NT2/D1 (cell line): Measurements from ENCODE around the gene PAXX.

ENCODE experiments used
- DNase-seq: peaks from one replicate; pipeline ENCODE4 v3.0.0-alpha.2; 2011; ENCODE audit warnings: low read depth, low spot score
- H3K27me3 ChIP-seq: 2 replicates; pipeline ENCODE4 v1.6.0; 2011; ENCODE audit warnings: mild to moderate bottlenecking; ENCODE audit not compliant: insufficient read length, insufficient read depth
- H3K36me3 ChIP-seq: 2 replicates; pipeline ENCODE4 v1.6.1; 2011; ENCODE audit warnings: mild to moderate bottlenecking, low read length, mixed read lengths; ENCODE audit not compliant: insufficient read depth, insufficient read length
- H3K4me1 ChIP-seq: 2 replicates; pipeline ENCODE4 v1.5.1; 2011; ENCODE audit not compliant: insufficient read depth, insufficient read length
- H3K4me3 ChIP-seq: 2 replicates; pipeline ENCODE4 v1.5.1; 2011; ENCODE audit warnings: low read depth; ENCODE audit not compliant: insufficient read length
- H3K9ac ChIP-seq: 2 replicates; pipeline ENCODE4 v1.6.0; 2011; ENCODE audit warnings: low read depth; ENCODE audit not compliant: insufficient read length
- H3K9me3 ChIP-seq: 2 replicates; pipeline ENCODE4 v1.5.1; 2011; ENCODE audit warnings: mild to moderate bottlenecking, low read length; ENCODE audit not compliant: insufficient read depth
- SUZ12 ChIP-seq: IDR thresholded peaks from 2 replicates; pipeline ENCODE4 v1.6.1; 2011; ENCODE audit not compliant: insufficient read length, insufficient read depth; ENCODE audit errors: extremely low read depth
- YY1 ChIP-seq: IDR thresholded peaks from 2 replicates; pipeline ENCODE4 v1.6.1; 2011; ENCODE audit not compliant: insufficient read length, insufficient read depth
- ZNF274 ChIP-seq: IDR thresholded peaks from 2 replicates; pipeline ENCODE4 v1.6.1; 2011; ENCODE audit warnings: mild to moderate bottlenecking, low read depth, low read length

The PAXX gene

DNA sequence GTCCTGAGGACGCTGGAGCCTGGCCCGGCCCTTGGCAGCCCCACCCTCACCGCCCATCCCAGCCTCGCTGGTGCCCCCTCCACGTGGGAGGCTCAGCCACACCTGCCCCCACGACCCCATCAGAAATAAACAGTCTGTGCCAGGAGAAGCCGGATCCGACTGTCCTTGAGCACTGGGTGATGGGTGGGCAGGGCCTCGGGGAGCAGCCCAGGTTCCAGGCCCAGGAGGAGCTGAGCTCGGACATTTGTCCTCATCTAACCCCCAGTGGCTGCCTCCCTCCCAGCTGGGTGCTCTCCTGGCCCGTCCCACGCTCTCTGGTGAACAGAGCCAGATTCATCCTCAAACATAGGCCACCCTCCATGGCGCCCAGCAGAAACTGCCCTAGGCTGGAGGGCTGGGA is 19.5 kb upstream of the PAXX start:
- Histone ChIP-seq H3K9me3 (no peaks in the 10 kb centered on the region), H3K4me3 (no peak overlapping the region), H3K36me3 (no peaks in the 10 kb centered on the region), H3K9ac (peak overlapping the region; percentile 17), H3K27me3 (peaks cover 11% of the 10 kb centered on the region), H3K4me1 (peaks cover 36% of the 10 kb centered on the region)
- TF ChIP-seq YY1 (no peak), ZNF274 (no peak), SUZ12 (no peak)
- no peak for DNase-seq

DNA sequence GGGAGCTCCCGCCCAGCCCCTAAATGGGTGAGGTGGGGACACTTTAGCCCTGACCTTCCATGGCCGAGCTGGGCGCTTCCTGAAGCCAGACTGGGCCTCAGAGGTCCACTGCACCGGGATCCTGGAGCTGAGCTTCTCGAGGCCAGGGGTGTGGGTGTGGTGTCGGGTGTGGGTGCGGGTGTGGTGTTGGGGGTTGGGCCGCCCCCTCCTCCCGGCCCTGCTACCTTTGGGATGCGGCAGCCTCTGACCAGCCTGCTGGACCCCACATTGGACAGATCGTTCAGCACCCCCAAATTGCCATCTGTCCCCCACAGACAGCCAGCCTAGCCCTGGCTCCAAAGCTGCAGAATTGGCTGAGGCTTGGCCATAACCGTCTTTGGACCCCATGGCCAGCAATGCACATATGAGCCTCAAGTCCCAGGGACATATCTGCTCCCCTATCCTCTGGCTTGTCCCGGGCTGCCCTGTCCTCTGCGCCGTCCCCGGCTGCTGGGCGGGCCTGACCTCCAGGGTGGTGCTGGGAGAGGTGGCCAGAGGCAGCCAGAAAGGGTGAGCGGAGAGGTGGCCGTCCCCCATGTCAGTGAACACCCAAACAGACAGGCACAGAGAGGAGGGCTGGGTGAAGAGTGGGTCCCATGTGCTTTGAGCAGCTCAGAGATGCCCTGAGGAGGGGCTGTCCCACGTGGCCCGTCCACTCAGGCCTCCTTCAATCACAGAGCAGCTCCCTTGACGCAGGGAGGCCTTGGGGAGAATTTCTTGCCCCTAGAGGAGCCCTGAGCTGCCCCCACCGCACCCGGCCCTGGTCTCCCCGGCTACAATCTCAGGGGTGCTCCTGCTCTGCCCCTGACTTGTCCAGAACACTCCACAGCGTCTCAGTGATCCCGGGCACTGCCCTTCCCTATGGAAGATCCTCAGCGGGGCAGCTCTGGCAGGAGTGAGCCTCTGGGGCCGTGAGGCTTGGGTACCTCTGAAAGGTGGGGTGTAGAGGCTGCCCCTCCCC is 18.3 kb upstream of the PAXX start:
- no peak overlapping the region for H3K4me3 ChIP-seq
- no peak overlapping the region for H3K9ac ChIP-seq
- H3K9me3 ChIP-seq = no peaks in the 10 kb centered on the region
- TF ChIP-seq SUZ12 (no peak), YY1 (no peak), ZNF274 (no peak)
- H3K4me1 ChIP-seq = peaks cover 39% of the 10 kb centered on the region
- H3K36me3 ChIP-seq = no peaks in the 10 kb centered on the region
- no peak for DNase-seq
- peaks cover 12% of the 10 kb centered on the region for H3K27me3 ChIP-seq

DNA sequence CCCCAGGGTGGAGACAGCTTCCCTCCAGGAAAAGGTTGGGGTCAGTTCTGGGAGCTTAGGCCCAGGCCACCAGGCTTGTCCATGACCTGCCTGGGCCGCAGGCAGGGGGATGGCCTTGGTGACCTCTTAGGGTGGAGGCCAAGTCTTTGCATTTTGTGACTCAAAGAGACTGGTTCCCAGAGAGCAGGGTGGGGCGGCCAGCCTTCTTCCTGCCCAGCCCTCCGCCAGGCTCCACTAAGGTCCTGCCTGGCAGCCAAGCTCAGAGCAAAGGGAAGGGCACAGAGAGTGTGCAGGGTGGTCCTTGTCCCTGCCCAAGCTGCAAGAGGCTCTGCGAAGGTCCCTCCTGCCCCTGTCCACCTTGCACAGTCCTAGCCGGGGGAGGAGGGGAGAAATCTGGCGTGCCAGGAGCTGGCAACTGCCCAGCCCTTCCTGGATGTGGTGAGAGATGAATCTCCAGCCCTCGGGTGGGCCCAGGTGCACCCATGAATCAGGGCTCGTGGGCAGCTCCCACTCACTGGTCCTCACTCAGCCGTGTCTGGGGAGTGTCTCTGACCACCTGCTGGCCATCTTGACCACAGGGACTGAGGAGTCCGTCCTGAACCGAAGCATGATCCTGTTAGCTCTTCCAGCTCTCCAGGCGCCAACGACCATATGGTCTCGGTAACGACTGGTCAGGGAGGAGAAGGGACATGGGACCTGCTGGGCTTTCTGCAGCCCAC is 17.2 kb upstream of the PAXX start:
- no peak for DNase-seq
- Histone ChIP-seq H3K27me3 (peaks cover 12% of the 10 kb centered on the region), H3K9me3 (no peaks in the 10 kb centered on the region), H3K4me1 (peaks cover 44% of the 10 kb centered on the region), H3K4me3 (no peak overlapping the region), H3K36me3 (no peaks in the 10 kb centered on the region), H3K9ac (no peak overlapping the region)
- TF ChIP-seq YY1 (no peak), ZNF274 (no peak), SUZ12 (no peak)

DNA sequence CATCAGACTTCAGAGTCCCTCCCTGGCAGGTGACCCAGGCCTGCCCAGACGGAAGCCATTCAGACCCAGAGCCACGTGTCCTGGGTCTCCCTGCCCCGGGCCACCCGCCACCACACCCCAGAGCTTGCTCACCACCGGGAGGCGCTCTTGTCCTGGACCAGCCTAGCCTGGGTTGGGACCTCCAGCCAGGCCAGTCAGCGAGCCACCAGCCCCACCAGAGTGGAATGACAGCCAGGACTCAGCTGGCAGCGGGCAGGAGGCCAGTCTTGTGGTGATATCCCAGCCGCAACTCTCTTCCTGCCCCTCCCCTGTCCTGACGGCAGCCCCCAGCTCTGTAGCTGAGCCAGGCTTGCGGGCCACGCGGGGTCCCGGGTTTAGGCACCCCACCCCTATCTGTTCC is 16.6 kb upstream of the PAXX start:
- Histone ChIP-seq H3K4me3 (no peak overlapping the region), H3K27me3 (peaks cover 12% of the 10 kb centered on the region), H3K4me1 (peaks cover 42% of the 10 kb centered on the region), H3K36me3 (no peaks in the 10 kb centered on the region), H3K9me3 (no peaks in the 10 kb centered on the region), H3K9ac (no peak overlapping the region)
- no peak for DNase-seq
- TF ChIP-seq SUZ12 (no peak), ZNF274 (no peak), YY1 (no peak)

DNA sequence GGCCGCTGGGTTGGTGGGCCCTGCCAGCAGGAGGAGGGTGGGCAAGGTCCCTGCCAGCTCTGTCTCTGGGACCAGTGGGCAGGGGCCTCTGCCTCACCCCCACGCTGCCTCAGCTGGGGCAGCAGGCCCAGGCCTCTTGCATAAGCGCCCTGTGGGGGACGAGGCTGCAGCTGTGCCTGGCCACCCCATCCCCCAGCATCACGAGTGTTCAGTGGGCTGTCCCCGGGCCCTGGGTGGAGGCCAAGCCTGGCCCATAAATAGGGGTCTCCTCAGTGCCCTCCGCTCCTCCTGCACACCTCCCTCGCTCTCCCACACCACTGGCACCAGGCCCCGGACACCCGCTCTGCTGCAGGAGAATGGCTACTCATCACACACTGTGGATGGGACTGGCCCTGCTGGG is 15.0 kb upstream of the PAXX start, which contains the start of gene PTGDS:
Gene PTGDS (plus strand): TSS at position 282 of the 400 bp plus-strand sequence. CDS start 75 bp downstream, at position 357.
- DNase-seq = no peak
- Histone ChIP-seq H3K36me3 (no peaks in the 10 kb centered on the region), H3K27me3 (peaks cover 12% of the 10 kb centered on the region), H3K4me1 (peaks cover 42% of the 10 kb centered on the region), H3K9me3 (no peaks in the 10 kb centered on the region), H3K4me3 (peak within 1 kb of the TSS; percentile 76), H3K9ac (peak within 1 kb of the TSS; percentile 79)
- TF ChIP-seq YY1 (no peak), ZNF274 (no peak), SUZ12 (no peak)

DNA sequence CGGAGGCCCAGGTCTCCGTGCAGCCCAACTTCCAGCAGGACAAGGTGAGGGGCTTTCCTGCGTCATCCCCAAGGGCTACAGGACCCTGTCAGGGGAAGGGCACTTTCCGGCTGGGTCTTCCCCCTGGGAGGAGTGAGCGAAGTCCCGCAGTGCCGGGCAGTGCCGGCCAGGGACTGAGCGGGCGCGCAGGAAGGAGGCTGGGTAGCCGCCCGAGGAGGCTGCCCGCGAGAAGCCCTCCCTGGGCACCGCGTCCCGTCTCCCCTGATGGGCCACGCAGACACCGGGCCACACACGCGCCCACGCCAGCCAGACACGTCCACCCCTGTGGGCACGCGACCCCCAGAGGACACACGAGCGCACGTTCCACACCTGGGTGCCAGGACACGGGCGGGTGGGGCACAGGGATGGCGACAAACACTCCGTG is 14.6 kb upstream of the PAXX start:
- H3K36me3 ChIP-seq = no peaks in the 10 kb centered on the region
- no peaks in the 10 kb centered on the region for H3K9me3 ChIP-seq
- H3K27me3 ChIP-seq = peaks cover 12% of the 10 kb centered on the region
- H3K4me1 ChIP-seq = peaks cover 45% of the 10 kb centered on the region
- no peak for DNase-seq
- H3K4me3 ChIP-seq = peak overlapping the region; percentile 76
- peak overlapping the region; percentile 79 for H3K9ac ChIP-seq
- no peak for TF ChIP-seq YY1
- no peak for TF ChIP-seq SUZ12
- TF ChIP-seq ZNF274 = no peak
